CD14-positive monocyte (primary cell): ENCODE measurements around the gene HDAC4. TPM values are rescaled to one million over a fixed set of nuclear protein-coding genes. Genes with fewer than 3 reads are reported as not detected.
A peak's percentile ranks its signal among the peaks of the same experiment; 100 is the strongest.

ENCODE experiments used
- DNase-seq, 3 donors: peaks; one replicate each; pipeline ENCODE4 v3.0.0-alpha.2; 2011 to 2022
- H2AFZ ChIP-seq: 2 replicates; pipeline ENCODE4 v1.6.0; 2012; ENCODE audit warnings: mild to moderate bottlenecking, low read depth, low read length, inconsistent platforms; ENCODE audit not compliant: insufficient read depth, poor library complexity, severe bottlenecking
- H3K27ac ChIP-seq, 2 donors: 1 replicate in 1 of 2; 2 replicates in 1 of 2; pipeline ENCODE4 v1.5.1; 2012 to 2013; ENCODE audit warnings: low read length in 2 of 2, control low read depth in 1 of 2, inconsistent platforms in 1 of 2, low read depth in 1 of 2, mild to moderate bottlenecking in 1 of 2
- H3K27me3 ChIP-seq, 2 donors: one replicate each; pipeline versions ENCODE4 v1.6.0 to v1.6.1; 2011 to 2013; ENCODE audit warnings: low read length in 2 of 2; ENCODE audit not compliant: control insufficient read depth in 2 of 2, insufficient read depth in 2 of 2
- H3K36me3 ChIP-seq, 2 donors: replicated peaks in 1 of 2; 1 replicate in 1 of 2; 2 replicates in 1 of 2; pipeline versions ENCODE4 v1.5.1 to v1.6.1; 2012 to 2013; ENCODE audit warnings: low read length in 2 of 2, control low read depth in 1 of 2, inconsistent platforms in 1 of 2, mild to moderate bottlenecking in 1 of 2; ENCODE audit not compliant: insufficient read depth in 2 of 2, control insufficient read depth in 1 of 2
- H3K4me1 ChIP-seq, 2 donors: 1 replicate in 1 of 2; 2 replicates in 1 of 2; pipeline versions ENCODE4 v1.5.1 to v1.6.1; 2012 to 2013; ENCODE audit warnings: low read length in 2 of 2, control low read depth in 1 of 2, inconsistent platforms in 1 of 2, mild to moderate bottlenecking in 1 of 2, moderate library complexity in 1 of 2; ENCODE audit not compliant: insufficient read depth in 2 of 2, control insufficient read depth in 1 of 2
- H3K4me2 ChIP-seq: replicated peaks from 2 replicates; pipeline ENCODE3; 2012; ENCODE audit warnings: low read length, moderate library complexity, mild to moderate bottlenecking; ENCODE audit not compliant: poor library complexity, severe bottlenecking; ENCODE audit errors: extremely low read depth
- H3K4me3 ChIP-seq, 3 experiments: fragments of 200-600 bp in 1 of 3; sonication (generic) in 1 of 3; replicated peaks in 1 of 3; 1 replicate in 2 of 3; 2 replicates in 1 of 3; pipeline ENCODE4 v1.5.1; 2011 to 2013; ENCODE audit warnings: low read length in 3 of 3, mild to moderate bottlenecking in 3 of 3, control low read depth in 2 of 3, low read depth in 2 of 3, inconsistent platforms in 1 of 3, moderate library complexity in 1 of 3
- H3K79me2 ChIP-seq: 2 replicates; pipeline ENCODE4 v1.6.0; 2012; ENCODE audit warnings: mild to moderate bottlenecking, control low read depth, inconsistent platforms, low read length, moderate library complexity; ENCODE audit not compliant: insufficient read depth
- H3K9ac ChIP-seq: 2 replicates; pipeline ENCODE4 v1.6.0; 2017; ENCODE audit warnings: low read length, mild to moderate bottlenecking; ENCODE audit not compliant: insufficient read depth, poor library complexity, severe bottlenecking
- H3K9me3 ChIP-seq, 2 donors: replicated peaks in 1 of 2; 1 replicate in 1 of 2; 2 replicates in 1 of 2; pipeline versions ENCODE4 v1.5.1 to v1.6.1; 2012 to 2013; ENCODE audit warnings: low read length in 2 of 2, control low read depth in 1 of 2; ENCODE audit not compliant: control insufficient read depth in 1 of 2, insufficient read depth in 1 of 2
- H4K20me1 ChIP-seq: 2 replicates; pipeline ENCODE4 v1.6.0; 2012; ENCODE audit warnings: mild to moderate bottlenecking, low read length, control low read depth, moderate library complexity; ENCODE audit not compliant: insufficient read depth
- H3K27ac Mint-ChIP-seq, 7 donors: one replicate each; pipeline ENCODE4 v1.8.0; 2020; ENCODE audit warnings: mild to moderate bottlenecking in 7 of 7, mixed read lengths in 7 of 7, moderate library complexity in 6 of 7, inconsistent platforms in 2 of 7
- H3K27me3 Mint-ChIP-seq, 3 donors: one replicate each; pipeline ENCODE4 v1.8.0; 2021 to 2022; ENCODE audit warnings: low read depth in 3 of 3, mild to moderate bottlenecking in 3 of 3, mixed read lengths in 3 of 3, moderate library complexity in 3 of 3, inconsistent platforms in 1 of 3
- H3K36me3 Mint-ChIP-seq, 2 donors: one replicate each; pipeline ENCODE4 v1.8.0; 2020; ENCODE audit warnings: mixed read lengths in 2 of 2, inconsistent platforms in 1 of 2, mild to moderate bottlenecking in 1 of 2
- H3K4me1 Mint-ChIP-seq: one replicate; pipeline ENCODE4 v1.8.0; 2020; ENCODE audit warnings: mild to moderate bottlenecking, mixed read lengths
- H3K4me3 Mint-ChIP-seq, 2 donors: one replicate each; pipeline ENCODE4 v1.8.0; 2020; ENCODE audit warnings: mild to moderate bottlenecking in 2 of 2, mixed read lengths in 2 of 2, moderate library complexity in 1 of 2
- H3K9me3 Mint-ChIP-seq, 7 donors: one replicate each; pipeline ENCODE4 v1.8.0; 2020 to 2022; ENCODE audit warnings: mixed read lengths in 7 of 7, mild to moderate bottlenecking in 6 of 7, moderate library complexity in 6 of 7, inconsistent platforms in 2 of 7
- WGBS: methylation state at CpG from one replicate; pipeline ENCODE4 v1.1.5; 2013; ENCODE audit warnings: missing lambda C conversion rate; ENCODE audit not compliant: insufficient coverage; 5-methylcytosine and 5-hydroxymethylcytosine counted together
- intact Hi-C, 2 donors: fragments of 100-400 bp; cut with micrococcal nuclease; formaldehyde crosslinking; loops; one replicate each; pipeline versions ENCODE4 v1.15.0 to v1.15.1; 2023
- polyA plus RNA-seq, 3 donors: library from polyadenylated mRNA; depleted of rRNA in 1 of 3; unstranded in 2 of 3; stranded (reverse) in 1 of 3; fragments of 300-500 nt in 2 of 3; fragments of >200 nt in 1 of 3; fragmentation: Illumina TruSeq in 2 of 3; gene quantifications; 1 replicate in 2 of 3; 2 replicates in 1 of 3; pipeline ENCODE4 v1.2.3, GENCODE V29; 2012 to 2021
- TF ChIP-seq, protein P1 (sequence below): fragments of 200-600 bp; IDR thresholded peaks from one replicate; pipeline ENCODE4 v1.8.0; 2022; ENCODE audit warnings: antibody characterized with exemption, mild to moderate bottlenecking

Gene HDAC4
- polyA plus RNA-seq, 3 donors: 3.3 to 23.0 (median 4.5) TPM

DNA sequence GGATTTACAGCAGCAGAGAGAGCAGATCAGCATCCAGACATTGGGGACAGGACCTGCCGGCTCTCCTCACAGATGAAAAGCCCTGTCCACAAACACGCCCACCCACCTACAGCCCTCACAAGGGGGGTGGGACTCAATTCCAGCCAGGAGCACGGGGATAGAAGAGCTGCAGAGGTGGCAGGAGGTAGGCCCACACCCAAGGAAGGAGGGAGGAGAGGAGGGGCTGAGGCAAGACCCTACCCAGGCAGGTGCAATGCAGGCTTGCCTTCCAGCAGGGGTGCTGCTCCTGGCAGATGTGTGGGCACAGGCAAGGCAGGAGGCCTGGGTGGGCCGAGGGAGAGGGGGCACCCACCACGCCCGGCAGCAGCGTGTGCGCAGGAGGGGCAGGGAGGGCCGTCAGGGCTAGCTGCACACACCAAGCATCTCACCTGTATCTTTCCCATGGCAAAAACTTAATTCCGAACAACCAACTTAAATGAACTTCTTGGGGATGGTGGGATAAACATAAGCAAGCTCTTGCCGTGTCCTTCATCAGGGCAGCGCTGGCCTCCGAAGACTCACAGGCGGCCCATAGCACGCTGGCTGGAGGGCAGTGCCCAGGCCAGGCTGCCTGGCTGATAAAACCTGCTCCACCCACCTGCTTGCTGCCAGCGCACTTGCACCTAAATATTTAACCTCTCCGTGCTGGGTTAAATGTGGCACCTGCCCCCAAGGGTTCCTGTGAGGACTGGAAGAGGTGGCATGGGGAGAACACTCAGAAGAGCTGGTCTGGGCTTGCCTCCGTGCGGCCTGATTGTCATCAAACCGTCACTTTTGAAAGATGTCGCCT lies 219.5 kb downstream of the HDAC4 start:
- intact Hi-C loops: no loop called here
- no peak for DNase-seq
- no peaks in the 10 kb centered on the region for H3K27me3 Mint-ChIP-seq
- no peak overlapping the region for H3K4me2 ChIP-seq
- H3K4me1 ChIP-seq: no peaks in the 10 kb centered on the region
- peaks cover 85 to 96% of the 10 kb centered on the region in 2 donors for H3K36me3 Mint-ChIP-seq
- TF ChIP-seq, protein P1, sequence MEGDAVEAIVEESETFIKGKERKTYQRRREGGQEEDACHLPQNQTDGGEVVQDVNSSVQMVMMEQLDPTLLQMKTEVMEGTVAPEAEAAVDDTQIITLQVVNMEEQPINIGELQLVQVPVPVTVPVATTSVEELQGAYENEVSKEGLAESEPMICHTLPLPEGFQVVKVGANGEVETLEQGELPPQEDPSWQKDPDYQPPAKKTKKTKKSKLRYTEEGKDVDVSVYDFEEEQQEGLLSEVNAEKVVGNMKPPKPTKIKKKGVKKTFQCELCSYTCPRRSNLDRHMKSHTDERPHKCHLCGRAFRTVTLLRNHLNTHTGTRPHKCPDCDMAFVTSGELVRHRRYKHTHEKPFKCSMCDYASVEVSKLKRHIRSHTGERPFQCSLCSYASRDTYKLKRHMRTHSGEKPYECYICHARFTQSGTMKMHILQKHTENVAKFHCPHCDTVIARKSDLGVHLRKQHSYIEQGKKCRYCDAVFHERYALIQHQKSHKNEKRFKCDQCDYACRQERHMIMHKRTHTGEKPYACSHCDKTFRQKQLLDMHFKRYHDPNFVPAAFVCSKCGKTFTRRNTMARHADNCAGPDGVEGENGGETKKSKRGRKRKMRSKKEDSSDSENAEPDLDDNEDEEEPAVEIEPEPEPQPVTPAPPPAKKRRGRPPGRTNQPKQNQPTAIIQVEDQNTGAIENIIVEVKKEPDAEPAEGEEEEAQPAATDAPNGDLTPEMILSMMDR: no peak
- no peak overlapping the region for H3K4me3 Mint-ChIP-seq
- peaks cover 78% of the 10 kb centered on the region for H3K79me2 ChIP-seq
- peaks cover 91 to 99% of the 10 kb centered on the region in 2 donors for H3K36me3 ChIP-seq
- H3K9me3 Mint-ChIP-seq: peaks cover 12 to 37% (median 23%) of the 10 kb centered on the region in 7 donors
- peak overlapping the region in 5 of 7 donors; percentile 10 to 73 (median 46) for H3K27ac Mint-ChIP-seq
- 83% methylated on average over 7 of the region's 21 CpGs for WGBS
- H3K4me1 Mint-ChIP-seq: no peaks in the 10 kb centered on the region
- H4K20me1 ChIP-seq: peaks cover 43% of the 10 kb centered on the region
- H3K27ac ChIP-seq: peak overlapping the region in 1 of 2 donors; percentile 41
- H3K27me3 ChIP-seq: no peaks in the 10 kb centered on the region
- no peak overlapping the region for H2AFZ ChIP-seq
- peaks cover 0 to 23% of the 10 kb centered on the region in 2 donors for H3K9me3 ChIP-seq
- H3K4me3 ChIP-seq: no peak overlapping the region
- no peak overlapping the region for H3K9ac ChIP-seq

DNA sequence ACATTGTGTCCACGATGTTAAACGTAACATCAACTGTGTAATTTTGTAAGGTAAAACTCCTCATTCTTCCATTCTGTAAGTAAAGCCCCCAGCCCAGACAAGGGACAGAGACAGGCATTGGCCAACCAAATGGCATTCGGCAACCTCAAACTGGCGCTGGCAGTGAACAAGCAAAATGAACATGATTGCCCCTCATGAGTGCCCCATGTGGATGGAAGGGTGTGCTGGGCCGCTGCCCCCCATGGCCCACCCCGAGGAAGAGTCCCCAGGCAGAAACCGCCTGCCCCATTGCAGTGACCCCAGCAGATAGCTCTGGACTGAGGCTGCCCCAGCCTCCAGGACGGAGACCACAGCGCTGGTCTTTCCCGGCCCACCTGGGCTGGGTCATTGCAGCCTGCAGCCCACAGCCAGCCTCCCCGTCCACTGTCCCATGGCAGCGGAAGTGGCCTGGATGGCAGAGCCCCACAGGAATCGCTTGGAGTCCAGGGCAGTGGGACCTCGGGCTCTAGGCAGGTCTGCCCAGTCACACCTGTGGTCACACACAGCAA lies 220.2 kb downstream of the HDAC4 start:
- TF ChIP-seq, protein P1: no peak
- Histone ChIP-seq H2AFZ (no peak overlapping the region), H3K9me3 (peaks cover 0 to 25% of the 10 kb centered on the region in 2 donors), H3K27me3 (no peaks in the 10 kb centered on the region), H3K79me2 (peaks cover 72% of the 10 kb centered on the region), H4K20me1 (peaks cover 38% of the 10 kb centered on the region), H3K4me3 (no peak overlapping the region), H3K4me1 (no peaks in the 10 kb centered on the region), H3K36me3 (peaks cover 91 to 99% of the 10 kb centered on the region in 2 donors), H3K4me2 (no peak overlapping the region), H3K9ac (no peak overlapping the region), H3K27ac (peak overlapping the region in 1 of 2 donors; percentile 41)
- Mint-ChIP-seq H3K9me3 (peaks cover 12 to 41% (median 24%) of the 10 kb centered on the region in 7 donors), H3K4me3 (no peak overlapping the region), H3K36me3 (peaks cover 84 to 96% of the 10 kb centered on the region in 2 donors), H3K27me3 (no peaks in the 10 kb centered on the region), H3K4me1 (no peaks in the 10 kb centered on the region), H3K27ac (peak overlapping the region in 4 of 7 donors; percentile 21 to 43 (median 32))
- WGBS: 99% methylated on average over 10 of the region's 14 CpGs
- DNase-seq: no peak
- intact Hi-C loops: no loop called here
